ENCODE measurements around the gene OPN4. TPM values are rescaled to one million over a fixed set of nuclear protein-coding genes. Genes with fewer than 3 reads are reported as not detected.

Gene OPN4
- total and polyA plus RNA-seq, 2 donors (not counting 3 experiments of a cell fraction or from before 2014, with no cell fraction given) = not detected

GRCh38 chr10:86709396-86710185 is 55.2 kb downstream of the OPN4 start:
- Histone ChIP-seq H3K9me3 (replicated peaks; ENCODE audit: control insufficient read depth, insufficient read depth, low read length) (no peaks in the 10 kb centered on the region), H3K4me1 (ENCODE audit: control insufficient read depth, extremely low read depth, insufficient read depth, low read length) (no peaks in the 10 kb centered on the region), H3K27me3 (ENCODE audit: control insufficient read depth in 2 of 2, insufficient read depth in 2 of 2, low read length in 2 of 2) (peaks cover 32 to 55% of the 10 kb centered on the region in 2 experiments), H4K20me1 (replicated peaks; ENCODE audit: control insufficient read depth, extremely low read depth, insufficient read depth, low read length) (no peaks in the 10 kb centered on the region), H3K36me3 (ENCODE audit: control insufficient read depth in 2 of 2, extremely low read depth in 1 of 2, insufficient read depth in 2 of 2, low read length in 2 of 2) (no peaks in the 10 kb centered on the region), H3K4me3 (replicated peaks in 1 of 3; ENCODE audit: insufficient read depth in 1 of 3, low read depth in 1 of 3, low read length in 3 of 3) (no peak overlapping the region), H3K27ac (ENCODE audit: insufficient read depth, low read depth, low read length) (no peak overlapping the region), H3K9ac (replicated peaks; ENCODE audit: extremely low read depth, insufficient read depth, low read length) (no peak overlapping the region), H3K4me2 (ENCODE audit: insufficient read depth, low read length) (no peak overlapping the region), H2AFZ (ENCODE audit: low read depth, low read length) (no peak overlapping the region), H3K79me2 (ENCODE audit: control insufficient read depth, insufficient read depth, low read length) (no peaks in the 10 kb centered on the region), H3K9me1 (replicated peaks; ENCODE audit: control insufficient read depth, extremely low read depth, insufficient read depth, low read length) (no peaks in the 10 kb centered on the region)
- ChIA-PET POLR2A (no interaction called here), CTCF (interaction anchor here (0.8 to 1.9 kb wide), 4 partner anchors 13 to 190 kb away, joined by 3 to 9 read pairs (median 5); no protein-coding TSS in a partner anchor)
- dilution Hi-C loops (cut with MboI; ENCODE audit: extremely low pct_ligation_motif_present, low sequenced_read_pairs) (no loop called here), intact Hi-C loops (cut with micrococcal nuclease) (loop anchor here (2.0 kb wide), 1 partner anchor 37 kb away; no protein-coding TSS in a partner anchor)
- no peak for FAIRE-seq
- no TSS peak for BruUV-seq (replicated peaks)
- no peak for DNase-seq (ENCODE audit: low read depth, low spot score)
- TF ChIP-seq GATA2 (IDR thresholded peaks at IDR 0.05; ENCODE audit: insufficient read depth, insufficient read length, low read depth, low read length) = no peak
- TF ChIP-seq, protein P1, sequence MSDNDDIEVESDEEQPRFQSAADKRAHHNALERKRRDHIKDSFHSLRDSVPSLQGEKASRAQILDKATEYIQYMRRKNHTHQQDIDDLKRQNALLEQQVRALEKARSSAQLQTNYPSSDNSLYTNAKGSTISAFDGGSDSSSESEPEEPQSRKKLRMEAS (IDR thresholded peaks at IDR 0.05; ENCODE audit: insufficient read depth, insufficient read length) = no peak
- no peak for TF ChIP-seq EZH2 (IDR thresholded peaks at IDR 0.05; ENCODE audit: borderline replicate concordance, low read depth, low read length, severe bottlenecking)
- no peak for TF ChIP-seq CTCF (IDR thresholded peaks at IDR 0.05; ENCODE audit: extremely low read depth in 1 of 2, insufficient read depth in 1 of 2, low read depth in 1 of 2, low read length in 2 of 2)

All from endothelial cell of umbilical vein (primary cell).